ENCODE results near the gene DAND5.
A peak's percentile ranks its signal among the peaks of the same experiment; 100 is the strongest.

- TF ChIP-seq CTCF (optimal IDR thresholded peaks at IDR 0.05 in 1 of 3, IDR thresholded peaks at IDR 0.05 in 1 of 3, conservative IDR thresholded peaks at IDR 0.05 in 1 of 3; ENCODE audit: extremely low read depth in 1 of 3, insufficient read depth in 2 of 3, low read length in 3 of 3), result peak in 1 of 3 experiments; percentile 18
- no peak for TF ChIP-seq EZH2 (IDR thresholded peaks at IDR 0.05; ENCODE audit: low read length)
These were observed 20.6 kb upstream of the DAND5 start for GRCh38 chr19:12948612-12949362.
